Measurements from ENCODE around the gene ARL17A.
"Not testable (repeated sequence)": the region's sequence is repeated elsewhere in the genome, so short reads cannot be mapped to it uniquely, and the experiment has no call there.

DNA sequence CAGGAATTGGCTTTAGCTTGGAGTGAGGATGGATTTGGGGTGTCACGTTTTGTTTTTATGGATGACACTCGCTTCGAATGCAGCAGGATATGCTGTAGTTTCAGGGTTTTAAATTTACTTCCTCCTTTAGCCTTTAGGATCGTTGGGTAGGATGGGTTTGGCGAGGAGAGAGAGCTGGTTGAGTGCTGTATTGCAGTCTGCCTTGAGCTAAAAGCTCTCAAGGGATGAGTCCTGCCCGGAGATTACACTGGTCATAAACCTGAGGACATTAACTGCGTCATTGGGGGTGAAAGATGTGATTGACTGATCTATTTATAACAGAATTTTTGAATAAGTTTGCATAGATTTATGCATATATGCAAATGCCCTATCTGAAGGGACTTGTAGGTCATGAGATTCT is 11.8 kb upstream of the ARL17A start:
- TF ChIP-seq, protein P1, sequence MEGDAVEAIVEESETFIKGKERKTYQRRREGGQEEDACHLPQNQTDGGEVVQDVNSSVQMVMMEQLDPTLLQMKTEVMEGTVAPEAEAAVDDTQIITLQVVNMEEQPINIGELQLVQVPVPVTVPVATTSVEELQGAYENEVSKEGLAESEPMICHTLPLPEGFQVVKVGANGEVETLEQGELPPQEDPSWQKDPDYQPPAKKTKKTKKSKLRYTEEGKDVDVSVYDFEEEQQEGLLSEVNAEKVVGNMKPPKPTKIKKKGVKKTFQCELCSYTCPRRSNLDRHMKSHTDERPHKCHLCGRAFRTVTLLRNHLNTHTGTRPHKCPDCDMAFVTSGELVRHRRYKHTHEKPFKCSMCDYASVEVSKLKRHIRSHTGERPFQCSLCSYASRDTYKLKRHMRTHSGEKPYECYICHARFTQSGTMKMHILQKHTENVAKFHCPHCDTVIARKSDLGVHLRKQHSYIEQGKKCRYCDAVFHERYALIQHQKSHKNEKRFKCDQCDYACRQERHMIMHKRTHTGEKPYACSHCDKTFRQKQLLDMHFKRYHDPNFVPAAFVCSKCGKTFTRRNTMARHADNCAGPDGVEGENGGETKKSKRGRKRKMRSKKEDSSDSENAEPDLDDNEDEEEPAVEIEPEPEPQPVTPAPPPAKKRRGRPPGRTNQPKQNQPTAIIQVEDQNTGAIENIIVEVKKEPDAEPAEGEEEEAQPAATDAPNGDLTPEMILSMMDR (conservative IDR thresholded peaks at IDR 0.05; ENCODE audit: low read depth, low read length) = not testable (repeated sequence)
- TF ChIP-seq EZH2 (IDR thresholded peaks at IDR 0.05; ENCODE audit: borderline replicate concordance, low read depth, low read length, poor library complexity, severe bottlenecking) = not testable (repeated sequence)

Measured in A673 (cell line).